GM21723 (cell line): ENCODE data around the gene IL17RA.

Experiments
- ATAC-seq: cut with Tn5 transposase; IDR thresholded peaks from one replicate; pipeline ENCODE4 v1.9.1; 2021; ENCODE audit warnings: mild to moderate bottlenecking, moderate library complexity; ENCODE audit not compliant: unreplicated experiment

IL17RA gene

DNA sequence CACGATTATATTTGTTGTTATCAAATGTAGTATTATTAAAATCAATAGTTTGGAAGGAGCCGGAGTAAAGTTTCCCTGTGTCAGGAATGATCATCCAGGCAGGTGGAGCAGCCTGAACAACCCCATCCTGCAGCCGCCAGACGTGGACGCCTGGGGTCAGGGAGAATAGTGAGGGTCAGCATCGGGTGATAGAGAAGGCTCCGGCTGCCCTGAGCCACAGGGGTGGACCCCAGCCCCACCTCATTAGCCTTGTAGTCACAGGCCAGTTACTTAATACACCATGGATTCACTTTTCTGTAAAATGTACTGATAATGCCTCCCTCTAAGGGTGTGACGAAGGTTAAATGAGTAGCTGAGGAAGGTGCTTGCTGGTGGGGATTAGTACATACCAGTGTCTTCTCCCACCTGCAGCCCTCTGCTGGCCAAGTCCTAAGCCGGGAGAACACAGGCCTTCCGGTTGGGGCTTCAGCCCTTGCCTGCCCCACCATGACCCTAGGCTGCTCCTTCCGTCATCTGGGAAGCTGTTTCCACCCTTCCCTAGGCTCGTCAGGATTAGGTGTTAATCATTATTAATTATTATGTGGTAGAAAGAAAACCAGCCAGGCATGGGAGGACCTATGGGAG, 21.5 kb downstream of the IL17RA start:
- ATAC-seq: no peak

DNA sequence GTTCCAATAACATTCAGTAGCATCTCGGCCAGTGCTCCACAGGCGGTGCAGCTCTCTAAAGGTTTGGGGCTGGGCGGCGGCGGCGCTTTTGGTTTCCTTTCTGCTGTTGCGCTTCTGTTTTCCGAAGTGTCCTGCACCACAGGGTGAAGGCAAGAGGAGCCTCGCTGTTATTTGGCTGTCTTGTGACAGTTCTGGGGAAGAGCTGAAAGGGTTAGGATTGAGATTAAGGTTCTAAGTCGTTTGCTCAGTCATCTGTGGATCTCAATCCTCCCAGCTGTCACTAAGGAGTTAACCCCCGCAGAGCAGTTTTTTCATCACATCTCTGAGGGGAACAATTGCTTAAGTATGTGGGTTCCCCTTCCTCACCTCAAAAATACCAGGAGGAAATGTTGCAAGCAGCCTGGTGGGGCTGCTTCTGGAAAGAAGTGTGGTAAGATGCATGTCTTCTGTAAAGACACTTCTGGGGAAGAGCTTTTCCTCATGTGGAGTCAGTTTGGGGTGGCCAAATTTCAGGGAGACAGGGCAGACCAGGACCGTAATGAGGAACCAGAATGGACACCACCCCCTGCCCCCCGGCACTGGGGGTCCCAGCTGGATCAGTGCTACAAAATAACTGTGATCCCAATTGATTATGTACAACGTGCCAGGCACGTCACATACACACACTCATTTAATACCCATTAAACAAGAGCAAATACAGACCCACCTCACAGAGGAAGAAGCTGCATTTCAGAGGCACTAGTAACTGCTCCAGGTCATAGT, 22.2 kb downstream of the IL17RA start:
- ATAC-seq: peak; percentile 60

DNA sequence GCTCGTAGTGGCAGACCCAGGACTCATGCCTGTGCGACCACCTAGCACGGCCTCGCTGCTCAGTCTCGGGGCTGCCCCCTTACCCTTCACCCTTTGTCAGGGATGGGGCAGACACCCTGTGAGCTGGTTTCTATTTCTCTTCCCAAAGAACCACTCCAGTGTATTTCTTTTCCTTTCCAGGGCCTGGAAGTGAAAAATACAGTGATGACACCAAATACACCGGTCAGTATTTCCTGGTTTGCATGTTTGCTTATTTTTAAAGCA, 22.7 kb downstream of the IL17RA start:
- no peak for ATAC-seq

DNA sequence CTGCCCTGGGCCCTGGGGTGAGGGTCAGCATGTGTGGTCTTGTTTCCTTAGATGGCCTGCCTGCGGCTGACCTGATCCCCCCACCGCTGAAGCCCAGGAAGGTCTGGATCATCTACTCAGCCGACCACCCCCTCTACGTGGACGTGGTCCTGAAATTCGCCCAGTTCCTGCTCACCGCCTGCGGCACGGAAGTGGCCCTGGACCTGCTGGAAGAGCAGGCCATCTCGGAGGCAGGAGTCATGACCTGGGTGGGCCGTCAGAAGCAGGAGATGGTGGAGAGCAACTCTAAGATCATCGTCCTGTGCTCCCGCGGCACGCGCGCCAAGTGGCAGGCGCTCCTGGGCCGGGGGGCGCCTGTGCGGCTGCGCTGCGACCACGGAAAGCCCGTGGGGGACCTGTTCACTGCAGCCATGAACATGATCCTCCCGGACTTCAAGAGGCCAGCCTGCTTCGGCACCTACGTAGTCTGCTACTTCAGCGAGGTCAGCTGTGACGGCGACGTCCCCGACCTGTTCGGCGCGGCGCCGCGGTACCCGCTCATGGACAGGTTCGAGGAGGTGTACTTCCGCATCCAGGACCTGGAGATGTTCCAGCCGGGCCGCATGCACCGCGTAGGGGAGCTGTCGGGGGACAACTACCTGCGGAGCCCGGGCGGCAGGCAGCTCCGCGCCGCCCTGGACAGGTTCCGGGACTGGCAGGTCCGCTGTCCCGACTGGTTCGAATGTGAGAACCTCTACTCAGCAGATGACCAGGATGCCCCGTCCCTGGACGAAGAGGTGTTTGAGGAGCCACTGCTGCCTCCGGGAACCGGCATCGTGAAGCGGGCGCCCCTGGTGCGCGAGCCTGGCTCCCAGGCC, 23.7 kb downstream of the IL17RA start:
- ATAC-seq: no peak

DNA sequence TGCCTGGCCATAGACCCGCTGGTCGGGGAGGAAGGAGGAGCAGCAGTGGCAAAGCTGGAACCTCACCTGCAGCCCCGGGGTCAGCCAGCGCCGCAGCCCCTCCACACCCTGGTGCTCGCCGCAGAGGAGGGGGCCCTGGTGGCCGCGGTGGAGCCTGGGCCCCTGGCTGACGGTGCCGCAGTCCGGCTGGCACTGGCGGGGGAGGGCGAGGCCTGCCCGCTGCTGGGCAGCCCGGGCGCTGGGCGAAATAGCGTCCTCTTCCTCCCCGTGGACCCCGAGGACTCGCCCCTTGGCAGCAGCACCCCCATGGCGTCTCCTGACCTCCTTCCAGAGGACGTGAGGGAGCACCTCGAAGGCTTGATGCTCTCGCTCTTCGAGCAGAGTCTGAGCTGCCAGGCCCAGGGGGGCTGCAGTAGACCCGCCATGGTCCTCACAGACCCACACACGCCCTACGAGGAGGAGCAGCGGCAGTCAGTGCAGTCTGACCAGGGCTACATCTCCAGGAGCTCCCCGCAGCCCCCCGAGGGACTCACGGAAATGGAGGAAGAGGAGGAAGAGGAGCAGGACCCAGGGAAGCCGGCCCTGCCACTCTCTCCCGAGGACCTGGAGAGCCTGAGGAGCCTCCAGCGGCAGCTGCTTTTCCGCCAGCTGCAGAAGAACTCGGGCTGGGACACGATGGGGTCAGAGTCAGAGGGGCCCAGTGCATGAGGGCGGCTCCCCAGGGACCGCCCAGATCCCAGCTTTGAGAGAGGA, 24.5 kb downstream of the IL17RA start:
- ATAC-seq: no peak

DNA sequence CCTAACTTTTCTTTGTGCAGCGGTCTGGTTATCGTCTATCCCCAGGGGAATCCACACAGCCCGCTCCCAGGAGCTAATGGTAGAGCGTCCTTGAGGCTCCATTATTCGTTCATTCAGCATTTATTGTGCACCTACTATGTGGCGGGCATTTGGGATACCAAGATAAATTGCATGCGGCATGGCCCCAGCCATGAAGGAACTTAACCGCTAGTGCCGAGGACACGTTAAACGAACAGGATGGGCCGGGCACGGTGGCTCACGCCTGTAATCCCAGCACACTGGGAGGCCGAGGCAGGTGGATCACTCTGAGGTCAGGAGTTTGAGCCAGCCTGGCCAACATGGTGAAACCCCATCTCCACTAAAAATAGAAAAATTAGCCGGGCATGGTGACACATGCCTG, 25.2 kb downstream of the IL17RA start:
- no peak for ATAC-seq

DNA sequence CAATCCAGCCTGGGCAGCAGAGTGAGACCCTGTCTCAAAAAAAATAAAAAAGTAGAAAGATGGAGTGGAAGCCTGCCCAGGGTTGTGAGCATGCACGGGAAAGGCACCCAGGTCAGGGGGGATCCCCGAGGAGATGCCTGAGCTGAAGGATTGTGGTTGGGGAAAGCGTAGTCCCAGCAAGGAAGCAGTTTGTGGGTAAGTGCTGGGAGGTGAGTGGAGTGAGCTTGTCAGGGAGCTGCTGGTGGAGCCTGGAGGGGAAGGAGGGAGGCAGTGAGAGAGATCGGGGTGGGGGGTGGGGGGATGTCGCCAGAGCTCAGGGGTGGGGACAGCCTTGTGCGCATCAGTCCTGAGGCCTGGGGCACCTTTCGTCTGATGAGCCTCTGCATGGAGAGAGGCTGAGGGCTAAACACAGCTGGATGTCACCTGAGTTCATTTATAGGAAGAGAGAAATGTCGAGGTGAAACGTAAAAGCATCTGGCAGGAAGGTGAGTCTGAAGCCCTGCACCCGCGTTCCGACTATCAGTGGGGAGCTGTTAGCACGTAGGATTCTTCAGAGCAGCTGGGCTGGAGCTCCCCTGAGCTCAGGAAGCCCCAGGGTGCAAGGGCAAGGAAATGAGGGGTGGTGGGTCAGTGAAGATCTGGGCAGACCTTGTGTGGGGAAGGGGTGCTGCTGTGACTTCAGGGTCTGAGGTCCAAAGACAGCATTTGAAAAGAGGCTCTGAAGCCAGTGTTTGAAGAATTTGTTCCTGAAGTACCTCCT, 26.2 kb downstream of the IL17RA start:
- ATAC-seq: no peak

DNA sequence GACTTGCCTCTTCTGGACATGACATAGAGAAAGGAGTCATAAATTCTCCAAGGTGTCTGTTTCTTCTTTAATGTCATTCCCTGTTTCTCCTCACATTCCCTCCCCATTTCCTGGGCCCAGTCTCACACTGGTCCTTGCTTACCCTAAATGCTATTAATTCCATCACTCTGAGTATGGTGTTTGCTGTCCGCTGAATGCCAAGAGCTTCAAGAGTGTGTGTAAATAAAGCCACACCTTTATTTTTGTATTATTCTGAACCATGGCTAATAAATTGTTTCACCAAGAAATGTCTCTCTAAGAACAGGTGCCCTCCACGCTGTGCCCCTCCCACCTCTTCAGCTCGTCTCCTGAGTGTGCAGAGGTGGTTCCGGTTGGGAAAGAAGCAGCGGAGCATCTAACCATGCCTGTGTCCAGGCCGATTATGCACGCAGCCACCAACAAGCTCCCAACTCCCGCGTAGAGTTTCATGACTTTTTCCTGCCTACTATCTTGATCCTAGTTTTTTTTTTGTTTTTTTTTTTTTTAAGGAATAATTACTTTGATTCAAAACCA, 27.8 kb downstream of the IL17RA start:
- ATAC-seq: no peak

DNA sequence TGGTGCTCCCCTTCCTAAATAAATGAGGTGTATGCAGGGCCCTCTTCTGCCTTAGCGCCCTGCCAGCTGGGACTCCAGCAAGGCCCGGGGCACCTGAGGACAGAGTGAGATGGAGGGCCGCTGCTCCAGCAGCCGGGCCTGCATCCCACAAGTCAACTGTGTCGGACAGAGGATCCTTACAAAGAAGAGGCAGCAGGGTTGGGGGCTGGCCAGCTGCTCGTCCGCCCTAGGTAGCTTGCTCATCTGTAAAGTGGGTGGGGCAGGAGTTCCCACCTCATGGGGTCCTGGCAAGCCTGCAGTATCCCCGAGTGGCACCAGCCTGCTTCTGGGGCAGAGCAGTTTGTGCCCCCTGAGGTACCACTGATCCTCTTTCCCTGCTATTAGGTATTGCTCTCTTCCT, 28.8 kb downstream of the IL17RA start:
- no peak for ATAC-seq

DNA sequence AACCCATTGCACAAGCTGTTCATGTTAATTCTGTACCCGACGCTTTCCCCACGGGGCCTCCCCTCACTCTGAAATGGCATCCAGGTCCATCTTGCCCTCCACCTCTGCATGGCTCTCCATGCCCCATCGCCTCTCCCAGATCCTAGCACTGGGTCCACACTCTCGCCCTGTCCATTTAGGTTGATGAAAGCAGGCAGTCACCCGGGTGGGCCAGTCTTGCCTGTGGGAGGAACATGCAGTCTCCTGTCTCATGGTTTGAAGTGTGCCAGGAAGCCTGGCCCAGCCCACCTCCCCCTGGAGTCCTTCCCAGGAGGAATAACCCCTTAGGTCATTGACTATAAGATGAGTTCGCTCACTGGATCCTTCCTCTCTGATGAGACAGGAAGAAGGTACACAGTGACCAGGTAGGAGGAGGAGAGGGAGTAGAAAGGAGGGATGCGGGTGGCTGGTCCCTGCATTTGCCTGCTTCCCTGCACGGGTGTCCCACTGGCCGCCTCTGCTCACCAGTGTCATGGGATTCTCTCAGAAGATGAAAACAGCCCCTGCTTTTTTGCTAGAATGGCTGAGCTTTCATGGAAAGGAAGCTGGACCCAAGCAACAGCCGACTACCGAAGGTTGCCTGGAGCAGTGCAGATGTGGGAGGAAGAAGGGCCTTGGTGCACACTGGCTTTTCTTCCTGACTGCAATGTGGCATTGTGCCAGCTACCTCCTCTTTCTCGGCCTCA, 29.5 kb downstream of the IL17RA start:
- ATAC-seq: no peak

DNA sequence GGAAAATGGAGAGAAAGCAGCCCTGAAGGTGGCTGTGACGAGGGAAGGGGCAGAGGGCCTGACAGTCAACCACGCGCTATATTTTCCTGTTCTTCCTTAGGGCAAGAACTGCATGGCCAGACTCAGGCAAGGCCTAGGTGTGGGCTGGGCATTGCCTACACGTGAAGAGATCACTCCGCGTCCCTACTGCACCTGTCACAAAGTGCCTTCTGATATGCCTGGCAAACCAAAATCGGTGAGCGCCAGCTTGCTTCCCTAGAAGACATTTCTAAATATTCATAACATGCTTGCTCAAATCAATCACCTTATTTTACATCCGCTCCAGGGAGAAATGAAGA, 30.1 kb downstream of the IL17RA start:
- ATAC-seq: no peak

DNA sequence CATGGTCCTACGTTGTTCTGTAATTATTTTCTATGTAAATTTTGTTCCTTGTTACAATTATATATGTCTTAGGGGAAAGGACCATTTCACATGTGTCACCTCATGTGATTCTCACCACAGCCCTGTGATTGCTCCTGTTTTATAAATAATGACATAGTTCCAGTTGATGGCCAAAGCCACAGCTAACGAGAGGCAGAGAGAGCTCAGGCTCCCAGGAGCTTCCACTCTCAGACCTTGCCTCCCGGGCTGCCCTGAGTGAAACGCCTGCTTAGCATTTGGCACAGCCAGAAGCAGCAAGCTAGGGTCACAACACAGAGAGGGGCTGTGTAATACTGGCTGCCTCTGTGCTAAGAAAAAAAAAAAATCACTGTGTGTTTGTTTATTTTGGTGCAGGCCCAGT, 30.4 kb downstream of the IL17RA start:
- no peak for ATAC-seq

DNA sequence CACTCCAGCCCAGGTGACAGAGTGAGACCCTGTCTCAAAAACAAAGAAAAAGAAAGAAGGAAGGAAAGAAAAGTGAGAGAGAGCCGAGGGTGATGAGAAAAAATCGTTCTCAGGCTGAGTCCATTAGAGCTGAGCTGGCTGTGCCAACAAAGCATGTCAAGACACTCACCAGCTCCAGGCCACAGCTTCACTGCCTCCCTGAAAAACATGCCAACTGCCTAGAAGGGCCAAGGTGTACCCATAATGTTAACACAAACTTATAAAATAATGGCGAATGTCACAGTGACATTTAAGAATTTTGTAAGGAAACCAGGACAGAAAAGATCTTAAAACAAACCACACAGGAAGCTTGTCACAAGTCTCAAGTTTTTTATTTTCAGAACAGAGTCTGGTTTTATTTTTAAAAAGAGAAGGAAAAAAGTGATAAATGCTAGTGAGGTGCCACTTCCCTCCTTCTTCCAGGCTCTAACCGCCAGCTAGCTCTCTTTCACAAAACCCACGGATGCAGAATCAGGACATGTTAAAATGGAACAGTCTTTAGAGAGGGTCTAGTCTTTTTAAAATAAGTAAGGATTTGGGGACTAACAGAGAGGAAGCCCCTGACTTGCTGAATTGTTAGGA, 31.3 kb downstream of the IL17RA start:
- no peak for ATAC-seq

DNA sequence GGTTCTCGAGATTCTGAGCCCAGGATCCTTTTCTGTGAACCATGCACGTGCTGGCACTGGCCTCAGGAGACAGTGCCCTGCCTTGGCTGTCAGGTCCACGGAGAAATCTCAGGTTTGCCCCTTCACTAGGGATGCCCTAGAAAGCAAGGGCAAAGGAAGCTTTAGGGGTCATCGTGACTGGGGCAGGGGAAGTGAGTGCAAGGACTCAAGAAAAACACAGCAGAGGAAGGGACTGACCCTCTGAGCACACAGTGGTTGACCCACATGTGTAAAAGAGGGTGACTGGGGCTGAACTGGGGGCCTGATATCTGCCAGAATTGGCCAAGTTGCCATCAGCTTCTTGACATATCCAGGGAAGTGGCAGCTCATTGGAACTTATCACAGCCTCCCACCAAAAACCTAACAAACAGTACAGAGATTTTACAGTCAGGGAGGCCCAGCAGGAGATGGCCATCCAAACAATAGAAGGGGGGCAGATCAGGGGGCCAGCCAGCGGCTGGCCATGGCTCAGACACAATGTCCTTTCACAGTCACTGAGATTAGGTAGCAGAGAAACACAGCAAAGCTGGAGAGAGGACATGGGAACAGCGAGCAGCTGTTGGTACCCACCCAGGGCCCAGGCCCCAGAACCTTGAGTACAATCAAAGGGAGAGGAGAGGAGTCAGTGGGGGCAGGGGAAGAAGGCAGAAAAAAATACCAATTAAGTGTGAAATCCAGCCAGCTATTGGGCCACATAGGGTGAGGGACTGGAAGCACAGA, 32.0 kb downstream of the IL17RA start:
- ATAC-seq: no peak

DNA sequence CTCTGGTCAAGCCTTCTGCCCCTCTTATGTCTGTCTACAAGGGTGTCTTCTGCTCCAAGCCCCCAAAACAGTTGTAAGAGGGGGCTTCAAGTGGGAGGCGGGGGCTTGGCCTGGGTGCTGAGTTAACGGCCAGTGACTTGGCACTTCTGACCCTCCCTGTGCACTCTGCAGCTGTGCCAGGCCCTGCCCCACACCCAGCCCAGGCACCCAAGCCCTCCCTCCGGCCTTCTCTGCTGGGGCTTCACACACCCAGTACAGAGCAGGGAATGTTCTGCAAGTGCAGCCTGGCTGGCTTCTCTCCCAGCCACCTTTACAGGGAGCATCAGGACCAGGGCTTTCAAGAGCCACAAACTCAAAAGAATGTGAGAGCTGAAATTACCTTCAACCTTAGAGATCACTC, 32.6 kb downstream of the IL17RA start:
- no peak for ATAC-seq

DNA sequence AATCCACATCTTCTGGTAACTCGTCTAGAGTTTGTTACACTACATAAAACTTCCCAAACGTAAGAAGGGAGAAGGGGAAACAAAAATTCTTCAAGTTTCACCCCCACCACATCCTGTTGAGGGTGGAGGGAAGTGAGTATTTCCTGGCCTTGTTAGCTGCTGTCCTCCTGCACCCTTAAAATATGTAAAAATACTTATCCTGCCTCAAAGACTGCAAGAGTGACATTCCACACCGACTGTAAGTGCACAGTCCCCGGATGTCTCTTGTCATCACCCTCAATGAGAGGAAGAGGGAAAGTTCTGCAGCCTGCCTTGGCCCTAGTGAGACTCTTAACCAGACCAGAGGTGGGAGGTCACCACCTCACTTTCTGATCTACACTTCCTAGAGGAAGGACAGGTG, 33.1 kb downstream of the IL17RA start:
- no peak for ATAC-seq

DNA sequence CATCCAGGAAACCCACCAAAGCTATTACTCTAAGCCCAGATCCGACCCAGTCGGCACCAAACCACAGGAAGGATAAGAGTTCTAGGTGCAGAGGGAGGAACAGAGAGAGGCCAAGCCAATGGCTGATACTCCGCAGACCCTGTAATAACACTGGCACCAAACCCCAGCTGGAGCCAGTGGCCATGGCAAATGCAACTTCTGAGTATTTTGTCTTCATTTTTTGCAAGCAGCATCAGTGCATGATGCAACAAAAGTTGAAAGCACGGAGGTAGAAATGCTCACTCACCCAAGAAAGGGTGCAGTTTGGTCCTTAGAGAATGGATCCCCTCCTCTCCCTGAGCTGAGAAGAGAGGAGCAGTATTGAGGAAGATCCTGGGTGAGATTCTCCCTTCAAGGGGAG, 33.5 kb downstream of the IL17RA start:
- no peak for ATAC-seq

DNA sequence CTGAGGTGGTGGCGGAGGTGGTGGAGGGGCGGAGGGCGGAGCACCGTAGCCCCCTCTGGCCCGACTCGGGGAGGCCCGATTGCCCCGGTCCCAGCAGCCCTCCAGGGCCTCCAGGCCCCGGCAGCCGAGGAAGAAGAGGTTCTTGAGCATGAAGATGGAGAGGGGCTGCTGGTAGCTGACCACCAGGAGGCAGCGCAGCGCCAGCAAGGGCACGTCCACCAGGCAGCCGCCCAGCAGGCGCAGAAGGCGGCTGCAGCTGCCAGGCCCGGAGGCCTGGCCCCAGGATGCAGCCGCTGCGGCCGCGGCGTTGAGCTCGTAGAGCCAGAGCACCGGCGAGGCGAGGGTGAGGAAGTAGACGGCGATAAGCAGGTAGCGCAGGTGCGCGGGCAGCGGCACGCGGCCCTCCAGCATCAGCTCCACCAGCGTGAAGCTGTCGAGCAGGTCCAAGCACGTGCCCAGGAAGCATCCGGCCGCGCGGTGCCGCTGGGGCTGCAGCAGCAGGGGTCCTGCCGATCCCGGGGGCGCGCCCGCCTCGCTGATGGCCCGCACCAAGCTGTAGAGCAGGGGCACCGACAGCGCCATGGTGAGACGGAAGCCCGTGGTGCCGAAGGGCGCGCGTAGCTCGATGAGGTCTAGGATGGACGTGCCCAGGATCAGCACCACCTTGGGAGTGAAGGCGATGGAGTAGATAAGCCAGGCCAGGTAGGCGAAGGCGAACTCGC, 34.8 kb downstream of the IL17RA start:
- ATAC-seq: no peak
